NCI-H2196 treated with DMSO at 0.1 percent for 48 hours (cell line): Measurements from ENCODE around the gene SEMA5A.

Source experiments
- DNase-seq: peaks from one replicate; lab custom pipeline; 2025; ENCODE audit not compliant: unreplicated experiment; lab: John Stamatoyannopoulos, UW

The SEMA5A gene

GRCh38 chr5:9042241-9042640, 503.6 kb downstream of the SEMA5A start:
- DNase-seq, result no peak

GRCh38 chr5:9040475-9040874, 505.4 kb downstream of the SEMA5A start:
- DNase-seq, result no peak

- DNase-seq, result no peak
Observed at GRCh38 chr5:9037048-9037447, 508.8 kb downstream of the SEMA5A start.

- no peak for DNase-seq
Observed at GRCh38 chr5:9035346-9035745, 510.5 kb downstream of the SEMA5A start.

GRCh38 chr5:9034649-9035048, 511.2 kb downstream of the SEMA5A start:
- DNase-seq, result no peak

GRCh38 chr5:9033524-9033923, 512.4 kb downstream of the SEMA5A start:
- no peak for DNase-seq

- DNase-seq, result no peak
Observed at GRCh38 chr5:9025942-9026341, 519.9 kb downstream of the SEMA5A start.

- no peak for DNase-seq
Observed at GRCh38 chr5:9020996-9021395, 524.9 kb downstream of the SEMA5A start.

GRCh38 chr5:9015937-9016270, 530.0 kb downstream of the SEMA5A start:
- DNase-seq, result no peak

GRCh38 chr5:9015260-9015936, 530.5 kb downstream of the SEMA5A start:
- no peak for DNase-seq

GRCh38 chr5:9013147-9013546, 532.7 kb downstream of the SEMA5A start:
- no peak for DNase-seq

- DNase-seq, result no peak
Observed at GRCh38 chr5:9009931-9010651, 535.8 kb downstream of the SEMA5A start.

GRCh38 chr5:8997542-8998070, 548.3 kb downstream of the SEMA5A start:
- no peak for DNase-seq

- no peak for DNase-seq
Observed at GRCh38 chr5:8993031-8993430, 552.8 kb downstream of the SEMA5A start.
